HG02610 (cell line): ENCODE measurements around the gene OR52E4.

Experiments used
- ATAC-seq: cut with Tn5 transposase; IDR thresholded peaks from one replicate; pipeline ENCODE4 v1.9.1; 2021; ENCODE audit warnings: mild to moderate bottlenecking, moderate library complexity; ENCODE audit not compliant: unreplicated experiment

OR52E4 gene

DNA sequence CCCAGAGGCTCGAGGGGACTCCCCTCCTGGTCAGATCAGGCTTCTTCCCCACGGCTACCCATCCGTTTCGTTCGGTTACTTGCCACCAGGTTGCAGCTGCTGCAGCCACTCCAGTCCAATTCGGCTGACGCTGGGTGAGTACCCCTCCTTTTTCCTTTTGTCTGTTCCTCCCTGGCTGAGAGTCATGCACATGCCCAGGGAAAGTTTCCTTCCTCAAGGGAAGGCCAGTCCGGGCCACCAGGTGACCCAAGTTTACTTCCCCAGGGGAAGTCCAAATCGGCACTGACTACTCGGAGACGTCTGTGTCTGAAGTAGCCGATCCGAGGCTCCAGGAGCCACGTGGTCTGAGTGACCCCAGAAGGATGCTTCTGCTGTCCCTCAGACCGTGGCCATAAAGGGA lies 48.4 kb downstream of the OR52E4 start:
- no peak for ATAC-seq

DNA sequence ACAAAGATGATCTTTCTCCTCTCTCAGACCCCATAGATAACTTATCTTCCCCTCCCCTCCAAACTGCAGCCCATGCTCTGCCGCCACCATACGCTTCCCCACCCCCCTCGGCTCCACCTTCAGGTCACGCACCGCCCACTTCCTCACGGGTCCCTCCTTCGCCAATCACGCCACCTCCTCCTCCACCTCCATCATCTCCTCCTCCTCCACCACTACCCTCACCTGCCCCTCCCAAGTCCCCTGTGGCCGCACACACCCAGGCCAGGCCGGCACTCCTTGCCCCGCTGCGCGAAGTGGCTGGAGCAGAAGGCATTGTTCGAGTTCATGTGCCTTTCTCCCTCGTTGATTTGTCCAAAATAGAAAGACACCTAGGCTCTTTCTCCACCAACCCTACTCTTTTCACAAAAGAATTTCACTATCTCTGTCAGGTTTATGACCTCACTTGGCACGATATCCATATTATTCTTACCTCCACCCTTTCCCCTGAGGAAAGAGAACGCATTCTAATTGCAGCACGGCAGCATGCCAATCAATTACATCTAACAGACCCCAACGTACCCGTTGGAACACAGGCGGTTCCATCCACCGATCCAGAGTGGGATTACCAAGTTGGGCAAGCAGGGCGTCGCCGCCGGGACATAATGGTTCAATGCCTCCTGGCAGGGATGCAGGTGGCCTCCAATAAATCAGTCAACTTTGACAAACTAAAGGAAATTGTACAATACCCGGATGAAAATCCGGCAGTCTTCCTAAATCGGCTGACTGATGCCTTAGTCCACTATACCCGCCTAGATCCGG lies 49.3 kb downstream of the OR52E4 start:
- ATAC-seq = no peak

DNA sequence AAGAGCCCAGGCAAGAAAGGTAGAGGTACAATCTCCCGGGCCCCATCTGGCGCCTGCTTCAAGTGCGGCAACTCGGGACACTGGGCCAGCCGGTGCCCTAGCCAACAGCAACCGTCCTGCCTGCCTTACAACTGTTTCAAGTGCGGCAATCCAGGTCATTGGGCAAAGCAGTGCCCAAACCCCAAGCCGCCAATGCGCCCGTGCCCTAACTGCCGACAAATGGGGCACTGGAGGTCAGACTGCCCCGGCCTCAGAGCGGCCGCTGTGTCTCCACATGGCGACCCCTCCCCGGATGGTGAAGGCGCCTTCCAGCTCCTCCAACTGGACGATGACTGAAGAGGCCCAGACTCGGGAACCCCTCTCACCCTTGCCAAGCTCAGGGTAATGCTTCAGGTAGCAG lies 50.2 kb downstream of the OR52E4 start:
- ATAC-seq = no peak

DNA sequence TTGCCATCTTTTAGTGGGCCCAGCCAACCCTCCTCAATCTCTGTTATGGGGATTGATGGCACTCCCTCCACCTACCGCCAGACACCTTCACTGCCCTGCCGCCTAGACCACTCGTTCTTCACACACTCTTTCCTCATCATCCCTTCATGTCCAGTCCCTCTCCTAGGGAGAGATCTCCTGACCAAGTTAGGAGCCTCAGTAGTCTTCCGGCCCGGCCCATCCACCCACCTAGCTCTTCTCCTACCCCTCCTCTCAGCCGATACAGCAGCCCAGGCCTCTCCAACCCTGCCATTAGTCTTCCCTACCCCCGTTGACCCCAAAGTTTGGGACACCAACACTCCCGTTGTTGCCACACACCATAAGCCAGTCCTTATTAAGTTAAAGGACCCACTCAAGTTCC lies 50.6 kb downstream of the OR52E4 start:
- ATAC-seq = no peak

DNA sequence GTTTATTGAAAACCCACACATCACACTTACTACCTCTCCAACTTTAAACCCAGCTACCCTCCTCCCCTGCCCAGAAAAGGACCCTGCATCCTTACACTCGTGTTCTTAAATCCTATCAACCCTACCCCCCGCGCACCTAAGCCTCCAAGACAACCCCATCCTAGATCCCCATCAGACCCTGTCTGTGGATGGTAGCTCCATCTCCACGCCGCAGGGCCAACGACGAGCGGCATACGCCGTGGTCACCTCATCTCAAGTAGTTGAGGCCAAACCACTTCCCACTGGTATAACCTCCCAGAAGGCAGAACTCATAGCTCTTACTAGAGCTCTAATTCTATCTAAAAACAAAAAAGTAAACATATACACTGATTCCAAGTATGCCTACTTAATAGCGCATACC lies 52.2 kb downstream of the OR52E4 start:
- no peak for ATAC-seq

DNA sequence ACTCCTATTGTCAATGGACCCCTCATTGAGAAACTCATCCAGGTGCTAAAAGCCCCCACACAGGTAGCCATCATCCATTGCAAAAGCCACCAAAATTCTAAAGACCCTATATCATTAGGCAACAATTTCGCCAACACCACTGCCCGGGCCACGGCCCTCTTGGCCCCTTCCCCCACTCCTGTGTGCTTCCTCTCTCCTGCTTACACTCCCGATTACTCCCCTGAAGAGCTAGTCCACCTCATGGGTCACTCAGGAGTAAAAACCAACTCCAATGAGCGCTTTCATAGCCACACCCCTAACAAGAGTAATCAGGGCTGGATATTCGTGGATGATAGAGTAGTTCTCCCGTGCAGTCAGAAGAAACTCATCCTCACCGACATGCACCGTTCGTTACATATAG lies 52.7 kb downstream of the OR52E4 start:
- no peak for ATAC-seq
